H9 (cell line): ENCODE results near the gene FRAT1. TPM values are rescaled to one million over a fixed set of nuclear protein-coding genes. Genes with fewer than 3 reads are reported as not detected.

Source experiments
- DNase-seq: peaks from one replicate; pipeline ENCODE4 v3.0.0-alpha.2; 2017
- H2AFZ ChIP-seq: one replicate; pipeline ENCODE4 v1.6.1; 2013; ENCODE audit warnings: mild to moderate bottlenecking, low read length, control low read depth, moderate library complexity
- H2AK5ac ChIP-seq: 2 replicates; pipeline ENCODE4 v1.6.1; 2013; ENCODE audit warnings: low read length, control low read depth, mixed read lengths; ENCODE audit not compliant: insufficient read length
- H2BK120ac ChIP-seq: one replicate; pipeline ENCODE4 v1.6.1; 2013; ENCODE audit warnings: low read depth, mild to moderate bottlenecking, low read length, control low read depth, inconsistent platforms; ENCODE audit not compliant: poor library complexity, severe bottlenecking
- H2BK12ac ChIP-seq: 2 replicates; pipeline ENCODE4 v1.6.1; 2013; ENCODE audit warnings: low read length, control low read depth, mixed read lengths, low read depth; ENCODE audit not compliant: insufficient read length
- H2BK15ac ChIP-seq: 2 replicates; pipeline ENCODE4 v1.6.1; 2013; ENCODE audit warnings: low read depth, low read length, control low read depth
- H2BK20ac ChIP-seq: one replicate; pipeline ENCODE4 v1.6.1; 2013; ENCODE audit warnings: low read depth, mild to moderate bottlenecking, low read length, control low read depth, inconsistent platforms; ENCODE audit not compliant: poor library complexity, severe bottlenecking
- H2BK5ac ChIP-seq: 2 replicates; pipeline ENCODE4 v1.6.1; 2013; ENCODE audit warnings: low read length, control low read depth, mixed read lengths; ENCODE audit not compliant: insufficient read length
- H3K14ac ChIP-seq: 2 replicates; pipeline ENCODE4 v1.6.1; 2013; ENCODE audit warnings: low read length, control low read depth; ENCODE audit not compliant: insufficient read depth
- H3K18ac ChIP-seq: 2 replicates; pipeline ENCODE4 v1.6.1; 2013; ENCODE audit warnings: low read depth, mild to moderate bottlenecking, mixed read lengths, low read length, control low read depth; ENCODE audit not compliant: insufficient read length
- H3K23ac ChIP-seq: 2 replicates; pipeline ENCODE4 v1.6.1; 2013; ENCODE audit warnings: low read length, control low read depth, mixed read lengths, low read depth; ENCODE audit not compliant: insufficient read length
- H3K23me2 ChIP-seq: 2 replicates; pipeline ENCODE4 v1.6.1; 2013; ENCODE audit warnings: low read depth, mild to moderate bottlenecking, mixed read lengths, low read length, control low read depth; ENCODE audit not compliant: insufficient read length, poor library complexity, severe bottlenecking
- H3K27ac ChIP-seq: 2 replicates; pipeline ENCODE4 v1.5.1; 2013; ENCODE audit warnings: low read length, control low read depth, mixed read lengths, low read depth; ENCODE audit not compliant: insufficient read length
- H3K27me3 ChIP-seq: 2 replicates; pipeline ENCODE4 v1.6.1; 2013; ENCODE audit warnings: low read length, control low read depth, inconsistent platforms; ENCODE audit not compliant: insufficient read depth
- H3K4ac ChIP-seq: 2 replicates; pipeline ENCODE4 v1.6.1; 2013; ENCODE audit warnings: low read depth, mild to moderate bottlenecking, control low read depth, inconsistent platforms, low read length, moderate library complexity
- H3K4me1 ChIP-seq: 2 replicates; pipeline ENCODE4 v1.6.1; 2013; ENCODE audit warnings: low read length, control low read depth, inconsistent platforms; ENCODE audit not compliant: insufficient read depth
- H3K4me2 ChIP-seq: 2 replicates; pipeline ENCODE4 v1.6.1; 2013; ENCODE audit warnings: low read length, control low read depth, mixed read lengths; ENCODE audit not compliant: insufficient read length, insufficient read depth
- H3K56ac ChIP-seq: 2 replicates; pipeline ENCODE4 v1.6.1; 2013; ENCODE audit warnings: low read depth, mild to moderate bottlenecking, mixed read lengths, low read length, control low read depth; ENCODE audit not compliant: insufficient read length
- H3K79me1 ChIP-seq: 2 replicates; pipeline ENCODE4 v1.6.1; 2013; ENCODE audit warnings: low read depth, mild to moderate bottlenecking, moderate library complexity, low read length, control low read depth, inconsistent platforms; ENCODE audit not compliant: insufficient read depth, poor library complexity, severe bottlenecking
- H3K79me2 ChIP-seq: 2 replicates; pipeline ENCODE4 v1.6.1; 2013; ENCODE audit warnings: low read length, control low read depth, inconsistent platforms; ENCODE audit not compliant: insufficient read depth
- H3K9ac ChIP-seq: 2 replicates; pipeline ENCODE4 v1.6.1; 2013; ENCODE audit warnings: low read length, control low read depth, mixed read lengths; ENCODE audit not compliant: insufficient read length; ENCODE audit errors: extremely low read depth
- H3K9me3 ChIP-seq: one replicate; pipeline ENCODE4 v1.6.1; 2013; ENCODE audit warnings: low read depth, low read length, inconsistent platforms; ENCODE audit not compliant: control insufficient read depth
- H3T11ph ChIP-seq: one replicate; pipeline ENCODE4 v1.6.1; 2013; ENCODE audit warnings: mild to moderate bottlenecking, low read length, control low read depth, inconsistent platforms
- H4K20me1 ChIP-seq: one replicate; pipeline ENCODE4 v1.6.1; 2013; ENCODE audit not compliant: control insufficient read depth, insufficient read length, insufficient read depth
- H4K5ac ChIP-seq: 2 replicates; pipeline ENCODE4 v1.6.1; 2013; ENCODE audit warnings: low read depth, mild to moderate bottlenecking, mixed read lengths, low read length, control low read depth; ENCODE audit not compliant: insufficient read length
- H4K8ac ChIP-seq: replicated peaks from 2 replicates; pipeline ENCODE4 v1.6.1; 2013; ENCODE audit warnings: low read length, control low read depth, mixed read lengths, low read depth; ENCODE audit not compliant: insufficient read length
- H4K91ac ChIP-seq: 2 replicates; pipeline ENCODE4 v1.6.1; 2013; ENCODE audit warnings: low read depth, mild to moderate bottlenecking, moderate library complexity, mixed read lengths, low read length, control low read depth; ENCODE audit not compliant: insufficient read length
- H3K27ac Mint-ChIP-seq, 3 experiments: 2 replicates in 2 of 3; 3 replicates in 1 of 3; pipeline ENCODE4 v1.8.0; 2020 to 2021; ENCODE audit warnings: mixed read lengths in 3 of 3, mild to moderate bottlenecking in 1 of 3, moderate library complexity in 1 of 3
- H3K27me3 Mint-ChIP-seq: 2 replicates; pipeline ENCODE4 v1.8.0; 2021; ENCODE audit warnings: low read depth, mild to moderate bottlenecking, moderate library complexity, mixed read lengths
- H3K36me3 Mint-ChIP-seq, 3 experiments: 2 replicates in 2 of 3; 3 replicates in 1 of 3; pipeline ENCODE4 v1.8.0; 2020 to 2021; ENCODE audit warnings: low read depth in 3 of 3, mixed read lengths in 3 of 3; ENCODE audit not compliant: insufficient read depth in 1 of 3
- H3K4me1 Mint-ChIP-seq, 2 experiments: 2 replicates each; pipeline ENCODE4 v1.8.0; 2020; ENCODE audit warnings: mixed read lengths in 2 of 2
- H3K4me3 Mint-ChIP-seq, 2 experiments: 2 replicates in 1 of 2; 3 replicates in 1 of 2; pipeline ENCODE4 v1.8.0; 2020 to 2021; ENCODE audit warnings: mild to moderate bottlenecking in 2 of 2, mixed read lengths in 2 of 2, moderate library complexity in 1 of 2
- H3K9me3 Mint-ChIP-seq, 2 experiments: 2 replicates in 1 of 2; 3 replicates in 1 of 2; pipeline ENCODE4 v1.8.0; 2020; ENCODE audit warnings: mild to moderate bottlenecking in 2 of 2, mixed read lengths in 2 of 2, moderate library complexity in 1 of 2
- CTCF ChIP-seq: fragments of 200-600 bp; sonication (generic); conservative IDR thresholded peaks from 3 replicates; pipeline ENCODE4 v1.8.0; 2021; ENCODE audit warnings: antibody characterized with exemption, mild to moderate bottlenecking
- WGBS: extraction: QIAGEN DNeasy Blood & Tissue Kit; methylation state at CpG from one replicate; pipeline ENCODE4 v1.1.7; 2013; ENCODE audit warnings: missing lambda C conversion rate, low lambda C conversion rate, mixed read lengths; ENCODE audit not compliant: insufficient read length; ENCODE audit errors: extremely low coverage; 5-methylcytosine and 5-hydroxymethylcytosine counted together
- total RNA-seq: library from RNA; stranded (reverse); gene quantifications from 2 replicates; pipeline ENCODE4 v1.2.1, GENCODE V29; 2021

Gene FRAT1
- total RNA-seq, 1 experiment from 2014 or later = 7.3 TPM

GRCh38 chr10:97314671-97315070 lies 4.4 kb upstream of the FRAT1 start:
- H3K79me1 ChIP-seq = no peaks in the 10 kb centered on the region
- H2BK120ac ChIP-seq = no peak overlapping the region
- H3K4me3 Mint-ChIP-seq = no peak overlapping the region
- H3K4ac ChIP-seq = no peak overlapping the region
- no CpG with 5 or more reads among the region's 4 CpGs for WGBS
- no peak overlapping the region for H3K18ac ChIP-seq
- H3K27me3 Mint-ChIP-seq = peaks cover 9% of the 10 kb centered on the region
- H2AFZ ChIP-seq = no peak overlapping the region
- H2AK5ac ChIP-seq = no peak overlapping the region
- H4K20me1 ChIP-seq = no peaks in the 10 kb centered on the region
- no peak overlapping the region for H4K91ac ChIP-seq
- H3K4me2 ChIP-seq = no peak overlapping the region
- H3K27ac ChIP-seq = no peak overlapping the region
- no peak overlapping the region for H2BK12ac ChIP-seq
- H2BK20ac ChIP-seq = no peak overlapping the region
- H3K36me3 Mint-ChIP-seq = no peaks in the 10 kb centered on the region
- no peak overlapping the region for H4K5ac ChIP-seq
- H3K27me3 ChIP-seq = no peaks in the 10 kb centered on the region
- peaks cover 8% of the 10 kb centered on the region for H3K23me2 ChIP-seq
- no peaks in the 10 kb centered on the region; a peak in 1 of 5 replicates for H3K9me3 Mint-ChIP-seq
- H3K79me2 ChIP-seq = no peaks in the 10 kb centered on the region
- H3K9ac ChIP-seq = no peak overlapping the region
- no peak for DNase-seq
- no peak overlapping the region for H3K56ac ChIP-seq
- H3K14ac ChIP-seq = no peak overlapping the region
- H3K23ac ChIP-seq = no peak overlapping the region
- no peaks in the 10 kb centered on the region for H3K9me3 ChIP-seq
- H3K4me1 ChIP-seq = no peaks in the 10 kb centered on the region
- no peak for TF ChIP-seq CTCF
- no peak overlapping the region for H3K27ac Mint-ChIP-seq
- H3K4me1 Mint-ChIP-seq = peaks cover 9 to 11% of the 10 kb centered on the region in 2 experiments
- no peak overlapping the region for H2BK15ac ChIP-seq
- H3T11ph ChIP-seq = no peak overlapping the region
- H2BK5ac ChIP-seq = no peak overlapping the region
- H4K8ac ChIP-seq = no peak overlapping the region
